ENCODE data around the gene TTPAL. TPM values are rescaled to one million over a fixed set of nuclear protein-coding genes. Genes with fewer than 3 reads are reported as not detected.

TTPAL gene, protein sequence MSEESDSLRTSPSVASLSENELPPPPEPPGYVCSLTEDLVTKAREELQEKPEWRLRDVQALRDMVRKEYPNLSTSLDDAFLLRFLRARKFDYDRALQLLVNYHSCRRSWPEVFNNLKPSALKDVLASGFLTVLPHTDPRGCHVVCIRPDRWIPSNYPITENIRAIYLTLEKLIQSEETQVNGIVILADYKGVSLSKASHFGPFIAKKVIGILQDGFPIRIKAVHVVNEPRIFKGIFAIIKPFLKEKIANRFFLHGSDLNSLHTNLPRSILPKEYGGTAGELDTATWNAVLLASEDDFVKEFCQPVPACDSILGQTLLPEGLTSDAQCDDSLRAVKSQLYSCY
- 20.1 TPM for polyA plus RNA-seq (2013, experiment 1 of 2; ENCODE audit: insufficient read length)
- polyA plus RNA-seq (2013, experiment 2 of 2; ENCODE audit: insufficient read length): 22.1 TPM

DNA sequence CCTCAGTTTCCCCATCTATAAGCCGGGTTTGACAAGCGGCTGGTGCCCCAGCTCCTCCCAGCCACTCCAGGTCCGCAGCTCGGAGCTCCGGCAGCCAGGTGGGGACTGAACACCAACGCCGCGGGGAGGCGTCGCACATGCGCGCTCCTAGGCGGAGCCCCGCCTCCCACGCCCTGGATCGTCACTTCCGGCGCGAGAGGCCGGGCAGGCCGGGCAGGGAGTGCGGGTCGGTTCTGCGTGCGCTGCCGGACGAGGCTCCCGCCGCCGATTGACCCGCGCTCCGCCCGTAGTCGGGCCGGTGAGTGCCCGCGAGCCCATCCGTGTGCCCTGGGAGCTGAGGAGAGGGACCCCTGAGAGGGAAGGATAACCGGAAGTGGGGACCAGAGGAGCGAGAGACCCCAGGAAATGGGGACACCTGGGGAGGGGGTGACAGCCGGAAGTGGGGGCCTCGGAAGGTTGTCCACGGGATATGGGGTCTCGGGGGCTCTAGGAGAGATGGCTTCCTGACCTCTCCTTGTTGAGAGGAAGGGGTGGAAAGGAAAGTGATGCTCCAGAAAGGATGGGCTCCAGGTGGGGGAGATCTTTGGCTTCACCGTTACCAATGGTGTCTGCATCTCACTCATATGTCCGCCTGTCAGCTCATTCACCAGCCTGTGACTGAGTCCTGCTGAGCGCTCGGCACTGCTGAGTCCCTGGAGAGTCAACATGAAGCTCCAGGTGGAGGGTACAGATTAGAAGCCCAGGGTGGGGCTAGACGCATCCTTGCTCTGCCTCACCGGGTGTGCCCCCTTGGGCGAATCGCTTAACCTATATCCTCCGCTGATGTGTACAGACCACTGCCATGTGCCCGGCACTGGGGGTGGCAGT, at the start of gene TTPAL:
TSS of gene TTPAL (plus strand) at position 181 of the 867 bp plus-strand sequence. CDS start 4,126 bp downstream, outside the sequence.
- DNase-seq: peak; percentile 80

DNA sequence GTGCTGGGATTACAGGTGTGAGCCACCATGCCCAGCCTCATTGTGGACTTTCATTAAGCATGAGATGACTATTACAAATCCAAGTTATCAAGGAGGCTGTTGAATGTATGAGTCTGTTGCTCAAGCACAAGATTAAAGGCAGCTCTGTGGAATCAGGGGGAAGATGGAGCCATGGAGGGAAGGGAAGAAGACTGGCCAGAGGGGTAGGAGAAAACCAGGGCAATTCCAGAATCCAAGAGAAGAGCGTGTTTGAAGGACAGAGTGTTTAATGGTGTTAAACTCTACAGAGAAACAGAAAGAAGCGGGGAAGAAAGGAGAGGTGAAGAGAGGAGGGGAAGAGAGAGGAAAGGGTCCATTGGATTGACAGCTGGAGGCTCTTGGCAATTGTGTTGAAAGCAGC, 49.8 kb upstream of the TTPAL start:
- DNase-seq: no peak

DNA sequence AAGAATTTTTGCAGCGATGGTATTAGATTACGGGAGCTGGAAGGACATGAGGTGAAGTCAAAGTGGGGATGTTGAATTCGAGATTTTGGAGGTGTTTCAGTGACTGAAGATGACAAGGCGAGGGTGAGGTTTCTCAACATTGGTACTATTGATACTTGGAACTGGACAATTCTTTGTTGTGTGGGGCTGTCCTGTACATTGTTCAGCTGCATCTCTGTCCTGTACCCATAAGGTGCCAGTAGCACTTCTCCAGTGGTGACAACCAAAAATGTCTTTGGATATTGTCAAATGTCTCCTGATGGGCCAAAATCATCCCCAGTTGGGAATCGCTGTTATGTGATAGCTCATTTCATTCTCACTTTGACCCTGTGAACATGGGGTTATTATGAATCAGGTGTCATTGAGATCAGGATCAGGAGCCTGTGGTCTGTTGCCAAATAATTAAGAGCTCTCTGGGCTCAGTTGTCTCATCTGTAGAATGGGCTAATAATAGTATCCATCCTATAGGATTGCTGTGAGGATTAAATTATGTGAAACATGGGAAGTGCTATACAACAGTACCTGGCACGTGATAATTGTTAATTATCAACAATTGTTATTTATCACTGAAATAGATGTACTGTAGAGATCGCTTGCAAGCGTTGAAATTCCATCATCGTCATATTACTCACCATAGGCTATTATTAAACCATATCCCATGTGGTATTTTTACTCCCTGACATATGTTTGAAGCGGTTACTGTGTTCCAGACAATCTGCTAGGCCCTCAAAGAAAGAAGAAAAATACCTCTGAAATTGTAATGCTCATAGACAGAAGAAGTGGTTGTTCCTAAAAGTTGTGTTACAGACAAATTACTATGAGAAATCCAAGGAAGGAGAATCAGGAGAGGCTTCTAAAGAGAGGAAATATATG, 48.5 kb upstream of the TTPAL start:
- no peak for DNase-seq

GRCh38 chr20:44427804-44428173, 47.9 kb upstream of the TTPAL start:
- no peak for DNase-seq

DNA sequence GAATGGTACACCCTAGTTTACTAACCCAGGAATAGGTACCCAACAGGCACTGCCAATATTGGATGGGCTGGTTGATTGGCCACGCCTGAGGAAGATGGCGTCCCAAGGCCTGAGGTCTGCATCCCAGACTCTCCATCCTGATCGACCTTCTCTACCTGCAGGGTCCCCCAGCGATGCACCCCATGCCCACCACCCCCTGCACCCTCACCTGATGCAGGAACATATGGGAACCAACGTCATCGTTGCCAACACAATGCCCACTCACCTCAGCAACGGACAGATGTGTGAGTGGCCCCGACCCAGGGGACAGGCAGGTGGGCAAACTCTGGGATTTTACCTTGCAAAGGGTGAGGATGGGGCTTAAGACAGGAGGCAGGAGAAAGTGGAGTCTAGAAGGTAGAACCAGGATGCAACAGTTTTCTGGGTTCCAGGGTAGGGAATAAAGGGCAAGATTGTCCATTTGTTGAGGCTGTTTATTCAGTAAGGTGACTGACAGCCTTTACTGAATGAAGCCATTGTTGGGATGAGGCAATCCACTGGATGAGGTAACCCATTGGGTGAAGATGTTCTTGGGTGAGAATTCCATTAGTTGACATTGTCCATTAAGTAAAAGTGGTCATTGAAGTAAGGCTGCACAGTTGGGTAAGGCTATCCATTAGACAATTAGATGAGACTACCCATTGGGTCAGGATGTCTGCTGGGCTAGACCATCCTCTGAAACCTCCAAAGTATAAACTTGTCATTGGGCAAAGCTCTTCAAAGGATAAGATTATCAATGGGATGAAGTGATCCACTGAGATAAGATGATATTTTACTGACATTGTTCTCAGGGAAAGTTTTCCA, 47.3 kb upstream of the TTPAL start:
- DNase-seq: no peak

- no peak for DNase-seq
Measured at GRCh38 chr20:44429017-44429339, 46.7 kb upstream of the TTPAL start.

DNA sequence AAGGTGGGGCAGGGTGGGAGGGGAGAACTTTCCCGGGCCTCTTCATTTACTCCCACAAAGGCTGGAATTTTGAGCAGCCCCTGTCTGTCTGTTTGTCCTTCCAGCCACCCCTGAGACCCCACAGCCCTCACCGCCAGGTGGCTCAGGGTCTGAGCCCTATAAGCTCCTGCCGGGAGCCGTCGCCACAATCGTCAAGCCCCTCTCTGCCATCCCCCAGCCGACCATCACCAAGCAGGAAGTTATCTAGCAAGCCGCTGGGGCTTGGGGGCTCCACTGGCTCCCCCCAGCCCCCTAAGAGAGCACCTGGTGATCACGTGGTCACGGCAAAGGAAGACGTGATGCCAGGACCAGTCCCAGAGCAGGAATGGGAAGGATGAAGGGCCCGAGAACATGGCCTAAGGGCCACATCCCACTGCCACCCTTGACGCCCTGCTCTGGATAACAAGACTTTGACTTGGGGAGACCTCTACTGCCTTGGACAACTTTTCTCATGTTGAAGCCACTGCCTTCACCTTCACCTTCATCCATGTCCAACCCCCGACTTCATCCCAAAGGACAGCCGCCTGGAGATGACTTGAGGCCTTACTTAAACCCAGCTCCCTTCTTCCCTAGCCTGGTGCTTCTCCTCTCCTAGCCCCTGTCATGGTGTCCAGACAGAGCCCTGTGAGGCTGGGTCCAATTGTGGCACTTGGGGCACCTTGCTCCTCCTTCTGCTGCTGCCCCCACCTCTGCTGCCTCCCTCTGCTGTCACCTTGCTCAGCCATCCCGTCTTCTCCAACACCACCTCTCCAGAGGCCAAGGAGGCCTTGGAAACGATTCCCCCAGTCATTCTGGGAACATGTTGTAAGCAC, 46.0 kb upstream of the TTPAL start:
- DNase-seq: no peak

DNA sequence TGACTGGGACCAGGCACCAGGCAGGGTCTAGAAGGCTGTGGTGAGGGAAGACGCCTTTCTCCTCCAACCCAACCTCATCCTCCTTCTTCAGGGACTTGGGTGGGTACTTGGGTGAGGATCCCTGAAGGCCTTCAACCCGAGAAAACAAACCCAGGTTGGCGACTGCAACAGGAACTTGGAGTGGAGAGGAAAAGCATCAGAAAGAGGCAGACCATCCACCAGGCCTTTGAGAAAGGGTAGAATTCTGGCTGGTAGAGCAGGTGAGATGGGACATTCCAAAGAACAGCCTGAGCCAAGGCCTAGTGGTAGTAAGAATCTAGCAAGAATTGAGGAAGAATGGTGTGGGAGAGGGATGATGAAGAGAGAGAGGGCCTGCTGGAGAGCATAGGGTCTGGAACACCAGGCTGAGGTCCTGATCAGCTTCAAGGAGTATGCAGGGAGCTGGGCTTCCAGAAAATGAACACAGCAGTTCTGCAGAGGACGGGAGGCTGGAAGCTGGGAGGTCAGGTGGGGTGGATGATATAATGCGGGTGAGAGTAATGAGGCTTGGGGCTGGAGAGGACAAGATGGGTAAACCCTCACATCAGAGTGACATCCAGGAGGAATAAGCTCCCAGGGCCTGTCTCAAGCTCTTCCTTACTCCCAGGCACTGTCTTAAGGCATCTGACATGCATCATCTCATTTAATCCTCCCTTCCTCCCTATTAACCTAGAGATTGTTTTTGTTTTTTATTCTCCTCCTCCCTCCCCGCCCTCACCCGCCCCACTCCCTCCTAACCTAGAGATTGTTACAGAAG, 45.2 kb upstream of the TTPAL start:
- no peak for DNase-seq

GRCh38 chr20:44431118-44431501, 44.6 kb upstream of the TTPAL start:
- no peak for DNase-seq

- DNase-seq: no peak
Measured at GRCh38 chr20:44431502-44432234, 44.0 kb upstream of the TTPAL start.

DNA sequence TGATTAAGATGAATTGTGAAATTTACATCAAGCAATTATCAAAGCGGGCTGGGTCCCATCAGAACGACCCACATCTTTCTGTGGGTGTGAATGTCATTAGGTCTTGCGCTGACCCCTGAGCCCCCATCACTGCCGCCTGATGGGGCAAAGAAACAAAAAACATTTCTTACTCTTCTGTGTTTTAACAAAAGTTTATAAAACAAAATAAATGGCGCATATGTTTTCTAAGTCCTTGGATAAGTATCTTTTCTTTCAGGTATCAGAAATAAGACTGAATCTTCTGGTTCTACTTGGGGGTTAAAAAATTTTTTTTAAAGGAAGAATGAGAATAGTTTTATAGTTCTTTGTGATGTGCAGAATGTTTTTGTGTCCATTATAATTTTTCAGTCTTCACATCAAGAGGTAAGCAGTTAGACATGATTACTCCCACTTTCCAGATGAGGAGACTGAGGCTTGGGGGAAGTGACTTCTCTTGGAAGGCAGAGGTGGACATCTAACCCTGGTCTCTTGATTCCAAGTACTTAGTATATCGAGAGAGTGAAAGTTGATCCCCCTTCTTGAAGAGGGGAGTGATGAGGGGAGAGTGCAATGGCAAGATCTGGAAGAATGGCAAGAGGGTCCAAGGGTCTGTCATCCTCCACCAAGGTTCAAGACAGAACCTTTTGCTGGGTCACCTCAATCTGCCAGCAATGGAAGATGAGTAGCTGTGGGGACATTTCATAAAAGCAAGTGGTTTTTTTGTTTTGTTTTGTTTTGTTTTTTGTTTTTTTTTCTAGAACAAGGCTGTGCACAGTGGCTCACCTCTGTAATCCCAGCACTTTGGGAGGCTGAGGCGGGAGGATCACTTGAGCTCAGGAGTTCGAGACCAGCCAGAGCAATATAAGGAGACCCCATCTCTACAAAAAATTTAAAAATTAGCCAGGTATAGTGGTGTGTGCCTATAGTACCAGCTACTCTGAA, 42.8 kb upstream of the TTPAL start:
- DNase-seq: no peak

DNA sequence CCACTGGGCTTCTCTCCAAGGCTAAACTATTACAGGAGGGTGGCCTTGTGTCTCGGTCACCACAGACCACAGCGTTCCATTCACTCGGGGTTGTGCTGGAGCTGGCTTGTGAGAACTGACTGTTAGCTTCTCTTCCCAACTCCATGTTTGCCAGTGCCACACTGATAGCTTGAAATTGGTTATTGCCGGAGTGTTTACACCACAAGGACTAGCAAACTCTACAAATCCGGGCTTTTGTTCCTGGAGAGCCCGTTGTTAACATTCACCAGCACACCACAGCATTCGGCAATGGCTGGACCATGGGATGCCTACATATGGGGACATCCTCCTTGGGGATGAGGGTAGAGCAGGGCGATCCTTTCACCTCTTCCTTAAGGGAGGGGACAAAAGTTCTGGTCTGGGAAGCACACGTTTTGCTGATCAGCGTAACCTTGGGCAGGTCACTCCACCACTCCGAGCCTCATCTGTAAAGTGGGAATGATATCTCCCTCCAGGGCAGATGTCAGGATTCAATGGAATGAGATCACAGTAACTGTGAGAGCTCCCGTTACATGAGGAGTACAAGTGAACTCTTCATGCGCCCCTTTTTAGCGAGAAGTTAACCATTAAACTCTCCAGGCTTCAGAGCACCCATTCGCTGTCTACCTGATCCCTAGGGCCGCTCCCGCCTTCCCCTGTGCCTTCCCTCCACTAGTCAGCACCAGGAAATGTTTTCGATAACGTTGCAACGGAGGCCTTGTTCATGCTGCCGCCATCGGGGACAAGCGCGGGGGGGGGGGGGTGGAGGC, 41.7 kb upstream of the TTPAL start:
- DNase-seq: no peak

- DNase-seq: no peak
Measured at GRCh38 chr20:44435630-44436335, 39.9 kb upstream of the TTPAL start.

- DNase-seq: no peak
Measured at GRCh38 chr20:44436393-44436792, 39.3 kb upstream of the TTPAL start.

DNA sequence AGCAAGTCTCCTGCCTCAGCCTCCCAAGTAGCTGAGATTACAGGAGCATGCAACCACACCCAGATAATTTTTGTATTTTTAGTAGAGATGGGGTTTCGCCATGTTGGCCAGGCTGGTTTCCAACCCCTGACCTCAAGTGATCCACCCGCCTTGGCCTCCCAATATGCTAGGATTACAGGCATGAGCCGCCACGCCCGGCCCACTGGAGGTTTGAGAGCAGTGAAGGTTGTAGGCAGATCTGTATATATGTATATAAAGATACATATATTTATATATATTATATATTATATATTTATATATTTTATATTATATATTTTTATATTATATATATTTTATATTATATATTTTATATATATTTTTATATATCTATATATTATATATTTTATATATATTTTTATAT, 38.2 kb upstream of the TTPAL start:
- DNase-seq: no peak

DNA sequence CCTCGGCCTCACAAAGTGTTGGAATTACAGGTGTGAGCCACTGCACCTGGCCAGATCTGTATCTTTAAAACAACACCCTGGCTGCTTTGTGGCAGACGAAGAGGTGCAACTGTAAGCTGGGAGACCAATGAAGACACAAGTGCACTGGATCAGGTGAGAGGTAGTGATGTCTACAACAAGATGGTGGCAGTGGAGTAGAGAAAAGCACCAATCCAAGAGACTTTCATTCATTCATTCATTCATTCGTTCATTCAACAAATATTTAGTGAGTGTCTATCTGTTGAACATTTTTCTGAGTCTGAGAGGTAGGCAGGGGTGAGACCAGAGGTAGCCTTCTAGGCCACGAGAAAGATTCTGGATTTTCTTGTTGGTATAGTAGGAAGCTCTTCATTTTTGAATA, 36.9 kb upstream of the TTPAL start:
- DNase-seq: no peak

- no peak for DNase-seq
Measured at GRCh38 chr20:44439318-44439717, 36.4 kb upstream of the TTPAL start.

All from fibroblast of skin of scalp (primary cell).